AG09309 (cell line): ENCODE results near the gene PIGQ.

ENCODE experiments used
- DNase-seq: peaks from one replicate; pipeline ENCODE4 v3.0.0-alpha.2; 2010; ENCODE audit warnings: low read depth
- H3K4me3 ChIP-seq: 2 replicates; pipeline ENCODE4 v1.5.1; 2011; ENCODE audit warnings: mild to moderate bottlenecking, low read depth, low read length, moderate library complexity; ENCODE audit not compliant: control insufficient read depth
- TF ChIP-seq, protein P1 (sequence below): IDR thresholded peaks from 2 replicates; pipeline ENCODE4 v1.5.1; 2011; ENCODE audit warnings: mild to moderate bottlenecking, low read depth, low read length, inconsistent platforms; ENCODE audit not compliant: insufficient read depth, control insufficient read depth; ENCODE audit errors: missing control alignments

The PIGQ gene

DNA sequence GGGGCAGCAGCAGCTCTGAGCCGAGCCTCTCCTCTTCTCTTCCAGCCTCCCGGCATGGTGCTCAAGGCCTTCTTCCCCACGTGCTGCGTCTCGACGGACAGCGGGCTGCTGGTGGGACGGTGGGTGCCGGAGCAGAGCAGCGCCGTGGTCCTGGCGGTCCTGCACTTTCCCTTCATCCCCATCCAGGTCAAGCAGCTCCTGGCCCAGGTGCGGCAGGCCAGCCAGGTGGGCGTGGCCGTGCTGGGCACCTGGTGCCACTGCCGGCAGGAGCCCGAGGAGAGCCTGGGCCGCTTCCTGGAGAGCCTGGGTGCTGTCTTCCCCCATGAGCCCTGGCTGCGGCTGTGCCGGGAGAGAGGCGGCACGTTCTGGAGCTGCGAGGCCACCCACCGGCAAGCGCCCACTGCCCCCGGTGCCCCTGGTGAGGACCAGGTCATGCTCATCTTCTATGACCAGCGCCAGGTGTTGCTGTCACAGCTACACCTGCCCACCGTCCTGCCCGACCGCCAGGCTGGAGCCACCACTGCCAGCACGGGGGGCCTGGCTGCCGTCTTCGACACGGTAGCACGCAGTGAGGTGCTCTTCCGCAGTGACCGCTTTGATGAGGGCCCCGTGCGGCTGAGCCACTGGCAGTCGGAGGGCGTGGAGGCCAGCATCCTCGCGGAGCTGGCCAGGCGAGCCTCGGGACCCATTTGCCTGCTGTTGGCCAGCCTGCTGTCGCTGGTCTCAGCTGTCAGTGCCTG, 4.4 kb downstream of the PIGQ start:
- no peak for DNase-seq
- TF ChIP-seq, protein P1, sequence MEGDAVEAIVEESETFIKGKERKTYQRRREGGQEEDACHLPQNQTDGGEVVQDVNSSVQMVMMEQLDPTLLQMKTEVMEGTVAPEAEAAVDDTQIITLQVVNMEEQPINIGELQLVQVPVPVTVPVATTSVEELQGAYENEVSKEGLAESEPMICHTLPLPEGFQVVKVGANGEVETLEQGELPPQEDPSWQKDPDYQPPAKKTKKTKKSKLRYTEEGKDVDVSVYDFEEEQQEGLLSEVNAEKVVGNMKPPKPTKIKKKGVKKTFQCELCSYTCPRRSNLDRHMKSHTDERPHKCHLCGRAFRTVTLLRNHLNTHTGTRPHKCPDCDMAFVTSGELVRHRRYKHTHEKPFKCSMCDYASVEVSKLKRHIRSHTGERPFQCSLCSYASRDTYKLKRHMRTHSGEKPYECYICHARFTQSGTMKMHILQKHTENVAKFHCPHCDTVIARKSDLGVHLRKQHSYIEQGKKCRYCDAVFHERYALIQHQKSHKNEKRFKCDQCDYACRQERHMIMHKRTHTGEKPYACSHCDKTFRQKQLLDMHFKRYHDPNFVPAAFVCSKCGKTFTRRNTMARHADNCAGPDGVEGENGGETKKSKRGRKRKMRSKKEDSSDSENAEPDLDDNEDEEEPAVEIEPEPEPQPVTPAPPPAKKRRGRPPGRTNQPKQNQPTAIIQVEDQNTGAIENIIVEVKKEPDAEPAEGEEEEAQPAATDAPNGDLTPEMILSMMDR, result no peak
- H3K4me3 ChIP-seq, result no peak overlapping the region

DNA sequence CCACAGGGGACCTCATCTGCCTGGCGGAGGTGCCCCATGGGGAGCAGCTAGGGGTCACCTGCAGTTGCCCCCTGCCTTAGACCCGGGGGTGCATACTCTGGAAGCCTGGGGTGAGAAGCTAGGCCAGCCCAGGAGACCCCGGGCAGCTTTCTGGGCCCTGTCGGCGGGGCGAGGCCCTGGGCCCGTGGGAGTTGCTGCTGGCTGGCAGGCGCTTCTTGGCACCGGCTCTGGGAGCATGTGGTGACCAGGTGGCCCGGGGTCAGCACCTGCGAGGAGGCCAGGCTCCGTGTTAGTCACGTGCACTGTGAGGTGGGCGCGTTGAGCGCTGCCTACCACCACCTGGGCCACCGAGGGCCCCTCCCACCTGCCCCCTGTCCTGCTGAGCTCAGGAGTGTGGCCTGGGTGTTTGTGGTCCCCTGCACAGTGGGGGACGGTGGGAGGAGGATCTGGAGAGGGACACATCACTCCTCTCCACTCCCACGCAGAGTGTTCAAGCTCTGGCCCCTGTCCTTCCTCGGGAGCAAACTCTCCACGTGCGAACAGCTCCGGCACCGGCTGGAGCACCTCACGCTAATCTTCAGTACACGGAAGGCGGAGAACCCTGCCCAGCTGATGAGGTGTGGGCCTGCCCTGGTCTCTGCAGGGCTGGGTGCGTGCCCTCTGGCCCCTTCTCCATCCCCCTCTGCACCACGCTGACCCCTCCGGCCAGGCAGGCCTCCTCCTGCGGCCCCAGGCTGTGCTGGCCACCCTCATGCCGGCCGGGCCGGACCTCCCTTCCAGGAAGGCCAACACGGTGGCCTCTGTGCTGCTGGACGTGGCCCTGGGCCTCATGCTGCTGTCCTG, 5.8 kb downstream of the PIGQ start:
- TF ChIP-seq, protein P1, result no peak
- H3K4me3 ChIP-seq, result no peak overlapping the region
- DNase-seq, result no peak

DNA sequence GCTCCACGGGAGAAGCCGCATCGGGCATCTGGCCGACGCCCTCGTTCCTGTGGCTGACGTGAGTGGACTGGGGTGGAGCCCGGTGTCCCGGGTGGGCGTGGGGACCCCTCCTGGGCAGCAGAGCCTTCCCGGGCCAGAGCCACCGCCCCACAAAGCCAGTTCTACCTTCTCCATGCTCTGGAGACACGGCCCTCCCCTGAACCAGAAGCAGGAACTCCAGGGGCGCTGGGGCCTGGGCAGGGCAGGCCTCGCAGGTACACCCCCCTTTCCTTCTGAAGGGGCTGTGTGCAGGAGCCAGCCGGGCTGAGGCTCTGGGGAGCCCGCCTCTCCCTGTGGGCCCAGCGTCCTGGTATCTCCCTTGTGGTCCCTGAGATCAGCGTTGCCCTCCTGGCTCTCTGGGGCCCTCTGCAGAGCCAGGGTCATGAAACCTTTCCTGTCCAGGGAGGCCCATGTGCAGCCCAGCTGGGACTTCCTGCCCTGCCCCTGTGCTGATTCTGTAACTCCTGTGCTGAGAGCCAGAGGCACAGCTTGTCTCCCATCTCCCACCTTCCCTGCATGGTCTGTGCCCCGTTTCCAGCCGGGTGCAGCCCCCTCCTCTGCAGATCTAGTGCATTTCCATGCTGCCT, 6.5 kb downstream of the PIGQ start:
- TF ChIP-seq, protein P1, result no peak
- no peak for DNase-seq
- H3K4me3 ChIP-seq, result no peak overlapping the region

DNA sequence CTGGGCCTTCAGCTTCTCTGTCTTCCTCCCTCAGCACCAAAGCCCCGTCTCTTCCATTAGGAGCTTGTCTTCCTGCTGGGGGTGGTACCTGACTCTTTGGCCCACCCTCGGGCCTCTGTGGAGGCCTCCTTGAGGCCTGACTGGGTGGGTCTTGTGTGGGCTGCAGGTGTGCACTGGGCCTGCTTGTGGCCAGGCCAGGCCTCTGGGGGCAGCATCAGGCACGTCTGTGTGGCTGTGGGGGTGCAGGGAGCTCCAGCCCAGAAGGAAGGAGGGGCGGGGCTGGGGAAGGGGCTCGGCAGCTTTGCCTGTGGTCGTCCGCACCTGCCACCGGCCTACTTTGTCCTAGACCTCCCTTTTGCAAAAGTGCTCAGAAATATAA, 7.0 kb downstream of the PIGQ start:
- DNase-seq, result no peak
- TF ChIP-seq, protein P1, result no peak
- H3K4me3 ChIP-seq, result no peak overlapping the region

DNA sequence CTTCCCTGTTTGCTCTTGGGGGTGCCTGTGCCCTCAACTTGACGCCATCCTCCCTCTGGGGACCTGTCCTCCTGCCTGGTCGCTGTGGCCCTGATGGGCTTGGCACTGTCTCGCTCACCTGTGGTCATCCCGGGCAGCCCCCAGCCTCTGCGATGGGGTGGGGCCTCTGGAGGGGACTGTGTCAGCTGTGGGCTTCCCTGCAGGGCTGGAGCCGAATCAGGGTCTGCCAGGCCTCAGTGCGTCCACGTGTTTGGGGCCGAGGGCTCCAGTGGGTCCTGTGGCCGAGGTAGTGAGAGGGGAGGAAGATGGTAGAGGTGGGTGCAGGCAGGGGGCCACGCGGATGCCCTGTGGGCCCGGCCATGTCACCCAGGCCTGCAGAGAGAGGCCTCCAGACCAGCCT, 8.0 kb downstream of the PIGQ start:
- no peak overlapping the region for H3K4me3 ChIP-seq

DNA sequence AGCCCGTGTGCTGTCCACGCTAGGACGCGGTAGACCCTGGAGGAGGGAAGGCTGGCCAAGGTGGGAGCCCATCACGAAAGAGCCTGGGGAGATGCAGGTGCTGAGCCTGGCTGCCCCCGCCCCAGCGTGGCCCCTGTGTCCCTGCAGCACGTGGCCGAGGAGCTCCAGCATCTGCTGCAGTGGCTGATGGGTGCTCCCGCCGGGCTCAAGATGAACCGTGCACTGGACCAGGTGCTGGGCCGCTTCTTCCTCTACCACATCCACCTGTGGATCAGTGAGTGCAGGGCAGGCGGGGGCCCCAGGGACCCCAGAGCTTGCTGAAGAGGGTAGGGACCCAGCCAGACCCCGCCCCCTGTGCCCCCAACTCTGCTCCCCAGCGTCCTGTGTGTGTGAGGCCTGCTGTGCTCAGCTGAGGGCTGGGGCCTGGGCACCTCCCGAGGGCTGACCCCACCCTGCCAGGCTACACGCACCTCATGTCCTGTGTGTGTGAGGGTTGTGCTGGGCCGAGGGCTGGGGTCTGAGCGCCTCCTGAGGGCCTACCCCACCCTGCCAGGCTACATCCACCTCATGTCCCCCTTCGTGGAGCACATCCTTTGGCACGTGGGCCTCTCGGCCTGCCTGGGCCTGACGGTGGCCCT, 8.6 kb downstream of the PIGQ start:
- TF ChIP-seq, protein P1, result no peak
- DNase-seq, result no peak
- H3K4me3 ChIP-seq, result no peak overlapping the region

More for the DNA sequence above, 8.0 kb downstream of the PIGQ start:
- TF ChIP-seq, protein P1, result no peak
- DNase-seq, result no peak
